Endothelial cell of umbilical vein (primary cell): ENCODE data around the gene JCAD. TPM values are rescaled to one million over a fixed set of nuclear protein-coding genes. Genes with fewer than 3 reads are reported as not detected.

Experiments
- BruUV-seq: library from RNA; stranded (reverse); fragments of 400-500 nt; replicated peaks from 2 replicates; lab custom pipeline; 2021; lab: Mats Ljungman, UMichigan
- CTCF ChIA-PET: fragments of 300-600, 350-600 bp; sonication (Branson Sonifier 250); formaldehyde crosslinking; loops from one replicate; lab custom pipeline; 2021; ENCODE audit warnings: antibody characterized with exemption, inconsistent platforms; lab: Charles Lee
- POLR2A ChIA-PET: fragments of 300-600, 350-600 bp; sonication (Branson Sonifier 250); formaldehyde crosslinking; loops from one replicate; lab custom pipeline; 2021; ENCODE audit warnings: antibody characterized with exemption, inconsistent platforms; lab: Charles Lee
- DNase-seq: peaks from one replicate; pipeline ENCODE4 v3.0.0-alpha.2; 2011; ENCODE audit warnings: low read depth, low spot score
- FAIRE-seq: peaks from 2 replicates; lab custom pipeline; 2011; peaks lifted over from hg19 to GRCh38; lab: Jason Lieb, UNC
- H2AFZ ChIP-seq: 2 replicates; pipeline ENCODE4 v1.6.0; 2012; ENCODE audit warnings: low read depth, low read length, control low read depth, inconsistent platforms
- H3K27ac ChIP-seq: 2 replicates; pipeline ENCODE4 v1.5.1; 2011; ENCODE audit warnings: low read depth, mild to moderate bottlenecking, control low read depth, low read length, moderate library complexity; ENCODE audit not compliant: insufficient read depth
- H3K27me3 ChIP-seq, 2 experiments: 2 replicates each; pipeline versions ENCODE4 v1.6.0 to v1.6.1; 2011; ENCODE audit warnings: low read length in 2 of 2, mixed read lengths in 1 of 2; ENCODE audit not compliant: control insufficient read depth in 2 of 2, insufficient read depth in 2 of 2
- H3K36me3 ChIP-seq, 2 experiments: 2 replicates in 1 of 2; 3 replicates in 1 of 2; pipeline ENCODE4 v1.5.1; 2011; ENCODE audit warnings: low read length in 2 of 2, mild to moderate bottlenecking in 1 of 2, moderate library complexity in 1 of 2; ENCODE audit not compliant: control insufficient read depth in 2 of 2, insufficient read depth in 2 of 2; ENCODE audit errors: extremely low read depth in 1 of 2
- H3K4me1 ChIP-seq: 3 replicates; pipeline ENCODE4 v1.5.1; 2011; ENCODE audit warnings: mild to moderate bottlenecking, low read length; ENCODE audit not compliant: control insufficient read depth, insufficient read depth; ENCODE audit errors: extremely low read depth
- H3K4me2 ChIP-seq: 2 replicates; pipeline ENCODE4 v1.6.1; 2011; ENCODE audit warnings: low read length, control low read depth, mixed read lengths; ENCODE audit not compliant: insufficient read depth
- H3K4me3 ChIP-seq, 3 experiments: fragments of 200-600 bp in 1 of 3; sonication (generic), shearing (Covaris generic) in 1 of 3; replicated peaks in 1 of 3; 2 replicates each; pipeline ENCODE4 v1.5.1; 2011 to 2016; ENCODE audit warnings: control low read depth in 3 of 3, low read length in 3 of 3, mild to moderate bottlenecking in 2 of 3, inconsistent platforms in 1 of 3, low read depth in 1 of 3, moderate library complexity in 1 of 3; ENCODE audit not compliant: insufficient read depth in 1 of 3
- H3K79me2 ChIP-seq: 2 replicates; pipeline ENCODE4 v1.6.0; 2012; ENCODE audit warnings: low read length, inconsistent platforms; ENCODE audit not compliant: control insufficient read depth, insufficient read depth
- H3K9ac ChIP-seq: replicated peaks from 2 replicates; pipeline ENCODE3; 2011; ENCODE audit warnings: low read length, control low read depth; ENCODE audit not compliant: insufficient read depth; ENCODE audit errors: extremely low read depth
- H3K9me1 ChIP-seq: replicated peaks from 3 replicates; pipeline ENCODE4 v1.6.0; 2011; ENCODE audit warnings: mild to moderate bottlenecking, low read length; ENCODE audit not compliant: control insufficient read depth, insufficient read depth; ENCODE audit errors: extremely low read depth
- H3K9me3 ChIP-seq: replicated peaks from 2 replicates; pipeline ENCODE4 v1.5.1; 2012; ENCODE audit warnings: low read length, inconsistent platforms; ENCODE audit not compliant: control insufficient read depth, insufficient read depth
- H4K20me1 ChIP-seq: replicated peaks from 2 replicates; pipeline ENCODE3; 2011; ENCODE audit warnings: mild to moderate bottlenecking, low read length; ENCODE audit not compliant: control insufficient read depth, insufficient read depth; ENCODE audit errors: extremely low read depth
- CTCF ChIP-seq, 2 donors: IDR thresholded peaks; 1 replicate in 1 of 2; 2 replicates in 1 of 2; pipeline ENCODE4 v1.5.1; 2011; ENCODE audit warnings: low read length in 2 of 2, mild to moderate bottlenecking in 2 of 2, moderate library complexity in 2 of 2, control low read depth in 1 of 2, inconsistent platforms in 1 of 2, low read depth in 1 of 2; ENCODE audit not compliant: insufficient read depth in 1 of 2; ENCODE audit errors: extremely low read depth in 1 of 2
- FOS ChIP-seq: IDR thresholded peaks from 2 replicates; pipeline ENCODE4 v1.6.1; 2011; ENCODE audit warnings: mild to moderate bottlenecking, low read length, moderate library complexity, borderline replicate concordance; ENCODE audit not compliant: insufficient read depth
- GATA2 ChIP-seq: IDR thresholded peaks from 2 replicates; pipeline ENCODE4 v1.7.0; 2011; ENCODE audit warnings: low read depth, mild to moderate bottlenecking, moderate library complexity, mixed read lengths, low read length; ENCODE audit not compliant: insufficient read length, insufficient read depth
- JUN ChIP-seq: IDR thresholded peaks from 2 replicates; pipeline ENCODE4 v1.6.1; 2011; ENCODE audit warnings: borderline replicate concordance, low read depth; ENCODE audit not compliant: insufficient read length, insufficient read depth
- MAX ChIP-seq: IDR thresholded peaks from 2 replicates; pipeline ENCODE4 v1.6.1; 2011; ENCODE audit not compliant: insufficient read depth, insufficient read length
- MYC ChIP-seq: IDR thresholded peaks from one replicate; pipeline ENCODE4 v1.6.1; 2011; ENCODE audit warnings: mild to moderate bottlenecking, low read depth, low read length
- POLR2A ChIP-seq: IDR thresholded peaks from 2 replicates; pipeline ENCODE4 v1.6.1; 2012; ENCODE audit warnings: low read depth, mild to moderate bottlenecking, control low read depth, low read length
- dilution Hi-C: fragments of 300-500 bp; cut with MboI; formaldehyde crosslinking; loops from one replicate; pipeline ENCODE4 v1.15.0; 2019; ENCODE audit warnings: low sequenced_read_pairs; ENCODE audit not compliant: extremely low pct_ligation_motif_present
- intact Hi-C: fragments of 100-400 bp; cut with micrococcal nuclease; formaldehyde crosslinking; loops from one replicate; pipeline ENCODE4 v1.10.0; 2022
- polyA plus RNA-seq, 4 experiments: library from polyadenylated mRNA; depleted of rRNA in 3 of 4; stranded (reverse) in 3 of 4; unstranded in 1 of 4; fragments of >200 nt; gene quantifications; 2 replicates each; pipeline versions ENCODE4 v1.2.1 to v1.2.3, GENCODE V29; 2011 to 2012; ENCODE audit warnings: missing spikeins in 1 of 4
- total RNA-seq: library from RNA; stranded (reverse); gene quantifications from 2 replicates; pipeline ENCODE4 v1.2.3, GENCODE V29; 2021

The JCAD gene
- total and polyA plus RNA-seq, 2 donors (not counting 3 experiments of a cell fraction or from before 2014, with no cell fraction given): 17.5 to 76.3 TPM

DNA sequence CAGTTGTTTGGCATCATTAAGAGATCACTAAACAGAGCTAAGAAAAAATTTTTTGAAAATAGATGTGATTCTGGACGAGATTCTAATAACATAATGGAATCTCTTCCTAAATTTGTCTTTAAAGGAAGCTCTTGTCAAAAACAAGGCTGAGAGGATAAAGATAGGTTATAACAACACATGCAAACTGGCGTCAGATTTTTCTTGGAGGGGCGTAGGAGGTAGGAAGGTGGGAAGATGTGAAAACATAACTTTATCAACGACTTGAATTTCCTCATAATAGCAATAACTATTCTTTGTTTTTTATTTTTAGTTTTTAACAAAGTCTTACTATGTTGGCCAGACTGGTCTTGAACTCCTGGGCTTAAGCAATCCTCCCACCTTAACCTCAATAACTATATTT lies 31.8 kb upstream of the JCAD start:
- Histone ChIP-seq H3K9me3 (no peaks in the 10 kb centered on the region), H3K27ac (no peak overlapping the region), H3K36me3 (no peaks in the 10 kb centered on the region), H3K27me3 (peaks cover 2 to 3% of the 10 kb centered on the region in 2 experiments), H3K4me1 (no peaks in the 10 kb centered on the region), H3K4me2 (no peak overlapping the region), H3K4me3 (no peak overlapping the region), H4K20me1 (no peaks in the 10 kb centered on the region), H3K79me2 (no peaks in the 10 kb centered on the region), H2AFZ (no peak overlapping the region), H3K9me1 (no peaks in the 10 kb centered on the region), H3K9ac (no peak overlapping the region)
- BruUV-seq: no TSS peak
- ChIA-PET CTCF (no interaction called here), POLR2A (interaction anchor here (0.7 kb wide), 1 partner anchor 21 kb away, joined by 3 read pairs; no protein-coding TSS in a partner anchor)
- dilution Hi-C loops: no loop called here
- DNase-seq (no peak), FAIRE-seq (no peak)
- intact Hi-C loops: no loop called here
- TF ChIP-seq CTCF (IDR thresholded peaks at IDR 0.05; ENCODE audit: extremely low read depth in 1 of 2, insufficient read depth in 1 of 2, low read depth in 1 of 2, low read length in 2 of 2) (no peak), GATA2 (no peak), MAX (no peak), JUN (no peak), FOS (no peak), POLR2A (no peak), MYC (no peak)
